Neural cell (in vitro differentiated cells): Measurements from ENCODE around the gene MT1X. TPM values are rescaled to one million over a fixed set of nuclear protein-coding genes. Genes with fewer than 3 reads are reported as not detected.
"Not testable (repeated sequence)": the region's sequence is repeated elsewhere in the genome, so short reads cannot be mapped to it uniquely, and the experiment has no call there.

Experiments
- H2AFZ ChIP-seq: fragments of 200-600, 300-800 bp; sonication (generic), shearing (Covaris generic); 2 replicates; pipeline ENCODE4 v1.6.0; 2014; ENCODE audit warnings: low read depth, mild to moderate bottlenecking, antibody characterized with exemption, low read length, moderate library complexity
- H3F3A ChIP-seq: fragments of 200-600 bp; shearing (Covaris generic); 2 replicates; pipeline ENCODE4 v1.6.1; 2016; ENCODE audit warnings: mild to moderate bottlenecking, moderate library complexity, mixed read lengths, antibody characterized with exemption, low read length; ENCODE audit not compliant: insufficient read depth, poor library complexity, severe bottlenecking
- H3K27ac ChIP-seq: fragments of 200-600, 300-800 bp; sonication (generic), shearing (Covaris generic); 2 replicates; pipeline ENCODE4 v1.5.1; 2014; ENCODE audit warnings: mild to moderate bottlenecking, low read length, moderate library complexity
- H3K27me3 ChIP-seq: fragments of 300-800, 200-600 bp; sonication (generic), shearing (Covaris generic); 2 replicates; pipeline ENCODE4 v1.6.0; 2014; ENCODE audit warnings: mild to moderate bottlenecking, low read depth, low read length, moderate library complexity; ENCODE audit not compliant: insufficient read depth
- H3K36me3 ChIP-seq: fragments of 300-800, 200-600 bp; sonication (generic), shearing (Covaris generic); 2 replicates; pipeline ENCODE4 v1.5.1; 2014; ENCODE audit warnings: mild to moderate bottlenecking, antibody characterized with exemption, low read length, moderate library complexity; ENCODE audit not compliant: insufficient read depth
- H3K4me2 ChIP-seq: fragments of 300-800, 200-600 bp; sonication (generic), shearing (Covaris generic); 2 replicates; pipeline ENCODE4 v1.6.0; 2014; ENCODE audit warnings: mild to moderate bottlenecking, low read length
- H3K4me3 ChIP-seq: fragments of 300-800, 200-600 bp; sonication (generic), shearing (Covaris generic); 2 replicates; pipeline ENCODE4 v1.5.1; 2014; ENCODE audit warnings: mild to moderate bottlenecking, low read length, moderate library complexity
- H3K79me2 ChIP-seq: fragments of 200-600 bp; shearing (Covaris generic); replicated peaks from 2 replicates; pipeline ENCODE4 v1.6.0; 2014; ENCODE audit warnings: mild to moderate bottlenecking, low read length, moderate library complexity; ENCODE audit not compliant: insufficient read depth
- H3K9ac ChIP-seq: fragments of 300-800, 200-600 bp; sonication (generic), shearing (Covaris generic); 2 replicates; pipeline ENCODE4 v1.6.1; 2016; ENCODE audit warnings: mild to moderate bottlenecking, low read length, mixed read lengths
- H3K9me2 ChIP-seq: fragments of 200-600 bp; shearing (Covaris generic); 2 replicates; pipeline ENCODE4 v1.6.1; 2016; ENCODE audit warnings: mild to moderate bottlenecking, low read length, mixed read lengths; ENCODE audit not compliant: insufficient read depth
- H3K9me3 ChIP-seq: fragments of 200-600, 300-800 bp; sonication (generic), shearing (Covaris generic); 2 replicates; pipeline ENCODE4 v1.6.1; 2016; ENCODE audit warnings: mild to moderate bottlenecking, mixed run types, low read length, moderate library complexity, mixed read lengths
- H4K20me1 ChIP-seq: fragments of 200-600 bp; shearing (Covaris generic); 2 replicates; pipeline ENCODE4 v1.6.1; 2016; ENCODE audit warnings: mild to moderate bottlenecking, mixed run types; ENCODE audit not compliant: insufficient read depth
- EP300 ChIP-seq: fragments of 450-650 bp; conservative IDR thresholded peaks from 2 replicates; pipeline ENCODE4 v1.6.1; 2014; ENCODE audit warnings: antibody characterized with exemption, mild to moderate bottlenecking, moderate library complexity; ENCODE audit not compliant: poor library complexity, severe bottlenecking
- EZH2 ChIP-seq: fragments of 200-600, 300-800 bp; shearing (Covaris generic), sonication (generic); IDR thresholded peaks from 2 replicates; pipeline ENCODE4 v1.6.1; 2014; ENCODE audit warnings: antibody characterized with exemption, low read length, borderline replicate concordance, mild to moderate bottlenecking; ENCODE audit not compliant: insufficient read depth, poor library complexity, severe bottlenecking
- MXI1 ChIP-seq: fragments of 450-650 bp; conservative IDR thresholded peaks from 2 replicates; pipeline ENCODE4 v1.6.1; 2014; ENCODE audit warnings: antibody characterized with exemption, mild to moderate bottlenecking; ENCODE audit not compliant: poor library complexity, severe bottlenecking
- POLR2AphosphoS5 ChIP-seq: IDR thresholded peaks from 2 replicates; pipeline ENCODE4 v1.6.1; 2012
- RAD21 ChIP-seq: fragments of 450-650 bp; conservative IDR thresholded peaks from 2 replicates; pipeline ENCODE4 v1.6.1; 2014; ENCODE audit warnings: antibody characterized with exemption, mild to moderate bottlenecking, moderate library complexity
- REST ChIP-seq: IDR thresholded peaks from 2 replicates; pipeline ENCODE4 v1.6.1; 2012; ENCODE audit warnings: borderline replicate concordance
- SMC3 ChIP-seq: fragments of 450-650 bp; conservative IDR thresholded peaks from 2 replicates; pipeline ENCODE4 v1.6.1; 2014; ENCODE audit warnings: antibody characterized with exemption, mild to moderate bottlenecking, moderate library complexity; ENCODE audit not compliant: poor library complexity
- TAF1 ChIP-seq: IDR thresholded peaks from 2 replicates; pipeline ENCODE4 v1.6.1; 2012; ENCODE audit warnings: low read depth
- polyA plus RNA-seq: library from polyadenylated mRNA; depleted of rRNA; stranded (reverse); fragments of >200 nt; gene quantifications from 2 replicates; pipeline ENCODE4 v1.2.3, GENCODE V29; 2014
- TF ChIP-seq, protein P1 (sequence below): fragments of 450-650 bp; IDR thresholded peaks from 2 replicates; pipeline ENCODE4 v1.5.1; 2014; ENCODE audit warnings: antibody characterized with exemption, mild to moderate bottlenecking, moderate library complexity; ENCODE audit not compliant: poor library complexity, severe bottlenecking

MT1X gene
- polyA plus RNA-seq, 1 donor from 2014 or later, result 8.1 TPM

GRCh38 chr16:56669840-56670619 lies 12.2 kb upstream of the MT1X start:
- Histone ChIP-seq H3K79me2 (no peaks in the 10 kb centered on the region), H3F3A (no peaks in the 10 kb centered on the region), H3K27ac (no peak overlapping the region), H3K9me3 (no peaks in the 10 kb centered on the region), H3K9ac (no peak overlapping the region), H3K9me2 (no peaks in the 10 kb centered on the region), H3K4me2 (no peak overlapping the region), H2AFZ (no peak overlapping the region), H3K4me3 (no peak overlapping the region), H3K36me3 (no peaks in the 10 kb centered on the region), H4K20me1 (no peaks in the 10 kb centered on the region), H3K27me3 (peaks cover 93% of the 10 kb centered on the region)
- no peak for TF ChIP-seq MXI1
- TF ChIP-seq SMC3, result no peak
- no peak for TF ChIP-seq EP300
- no peak for TF ChIP-seq TAF1
- no peak for TF ChIP-seq POLR2AphosphoS5
- TF ChIP-seq RAD21, result no peak
- TF ChIP-seq REST, result no peak
- TF ChIP-seq EZH2, result no peak

DNA sequence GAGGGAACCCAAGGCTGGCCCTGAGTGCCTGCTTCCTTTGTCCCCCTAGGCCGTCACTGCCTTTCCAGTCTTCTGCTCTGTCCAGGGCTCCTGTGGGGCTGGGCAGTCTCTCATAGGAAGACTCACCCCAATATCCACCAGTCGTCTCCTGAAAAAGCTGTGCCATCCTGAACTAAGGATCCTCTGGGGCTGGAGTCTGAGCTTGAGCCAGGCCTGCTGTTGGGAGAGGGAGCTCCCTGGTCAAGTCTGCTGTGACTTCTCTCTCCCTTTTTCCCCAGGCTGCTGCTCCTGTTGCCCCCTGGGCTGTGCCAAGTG lies 11.7 kb upstream of the MT1X start:
- H3K9ac ChIP-seq, result no peak overlapping the region
- H2AFZ ChIP-seq, result no peak overlapping the region
- H3K9me3 ChIP-seq, result no peaks in the 10 kb centered on the region
- peaks cover 93% of the 10 kb centered on the region for H3K27me3 ChIP-seq
- H3K27ac ChIP-seq, result no peak overlapping the region
- H3K79me2 ChIP-seq, result no peaks in the 10 kb centered on the region
- TF ChIP-seq REST (no peak), EP300 (no peak), SMC3 (no peak), RAD21 (no peak), TAF1 (no peak), MXI1 (no peak), POLR2AphosphoS5 (no peak), EZH2 (no peak)
- TF ChIP-seq, protein P1, sequence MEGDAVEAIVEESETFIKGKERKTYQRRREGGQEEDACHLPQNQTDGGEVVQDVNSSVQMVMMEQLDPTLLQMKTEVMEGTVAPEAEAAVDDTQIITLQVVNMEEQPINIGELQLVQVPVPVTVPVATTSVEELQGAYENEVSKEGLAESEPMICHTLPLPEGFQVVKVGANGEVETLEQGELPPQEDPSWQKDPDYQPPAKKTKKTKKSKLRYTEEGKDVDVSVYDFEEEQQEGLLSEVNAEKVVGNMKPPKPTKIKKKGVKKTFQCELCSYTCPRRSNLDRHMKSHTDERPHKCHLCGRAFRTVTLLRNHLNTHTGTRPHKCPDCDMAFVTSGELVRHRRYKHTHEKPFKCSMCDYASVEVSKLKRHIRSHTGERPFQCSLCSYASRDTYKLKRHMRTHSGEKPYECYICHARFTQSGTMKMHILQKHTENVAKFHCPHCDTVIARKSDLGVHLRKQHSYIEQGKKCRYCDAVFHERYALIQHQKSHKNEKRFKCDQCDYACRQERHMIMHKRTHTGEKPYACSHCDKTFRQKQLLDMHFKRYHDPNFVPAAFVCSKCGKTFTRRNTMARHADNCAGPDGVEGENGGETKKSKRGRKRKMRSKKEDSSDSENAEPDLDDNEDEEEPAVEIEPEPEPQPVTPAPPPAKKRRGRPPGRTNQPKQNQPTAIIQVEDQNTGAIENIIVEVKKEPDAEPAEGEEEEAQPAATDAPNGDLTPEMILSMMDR, result no peak
- H3K4me3 ChIP-seq, result no peak overlapping the region
- no peaks in the 10 kb centered on the region for H3F3A ChIP-seq
- H4K20me1 ChIP-seq, result no peaks in the 10 kb centered on the region
- H3K9me2 ChIP-seq, result no peaks in the 10 kb centered on the region
- H3K4me2 ChIP-seq, result no peak overlapping the region
- no peaks in the 10 kb centered on the region for H3K36me3 ChIP-seq

DNA sequence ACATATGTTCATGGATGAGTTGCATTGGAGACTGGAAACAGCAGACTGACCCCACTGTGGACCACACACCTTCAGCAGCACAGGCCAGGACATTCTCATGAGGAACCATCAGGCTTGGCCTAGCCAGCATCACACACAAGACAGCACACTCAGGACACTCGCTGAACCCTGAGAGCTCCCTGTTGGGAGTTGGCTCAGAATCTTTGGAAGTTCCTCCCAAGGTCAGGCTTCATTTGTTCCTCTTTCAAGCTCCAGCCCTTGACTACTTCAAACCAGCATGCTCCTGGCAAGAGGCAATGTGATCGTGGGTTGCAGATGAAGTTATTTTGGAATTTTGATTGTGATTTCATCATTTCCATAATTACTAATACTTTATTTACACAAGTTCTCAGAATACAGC lies 10.6 kb upstream of the MT1X start:
- H3K79me2 ChIP-seq, H3K9ac ChIP-seq, H3K4me2 ChIP-seq, H2AFZ ChIP-seq, H4K20me1 ChIP-seq, H3K9me2 ChIP-seq, H3K4me3 ChIP-seq, H3K9me3 ChIP-seq, H3K27ac ChIP-seq, H3F3A ChIP-seq, H3K36me3 ChIP-seq: not testable (repeated sequence)
- peaks cover 93% of the 10 kb centered on the region for H3K27me3 ChIP-seq

DNA sequence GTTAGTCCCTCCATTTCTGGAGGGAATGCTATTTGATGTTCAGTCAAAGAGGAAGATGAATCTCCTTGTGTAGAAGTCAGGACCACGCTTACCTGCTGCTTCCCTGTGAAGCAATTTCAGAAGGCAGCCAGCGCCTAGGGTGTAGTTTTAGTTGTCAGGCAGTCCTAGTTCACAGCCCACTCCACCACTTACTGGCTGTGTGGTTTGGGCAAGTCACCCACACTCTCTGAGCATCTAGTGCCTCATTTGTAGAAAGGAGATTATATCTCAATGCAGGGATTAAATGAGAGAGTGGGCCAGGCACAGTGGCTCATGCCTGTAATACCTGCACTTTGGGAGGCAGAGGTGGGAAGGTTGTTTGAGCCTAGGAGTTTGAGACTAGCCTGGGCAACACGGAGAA lies 10.1 kb upstream of the MT1X start:
- not testable (repeated sequence) for H3K4me3 ChIP-seq, H3F3A ChIP-seq, H3K36me3 ChIP-seq, H3K9me2 ChIP-seq, H4K20me1 ChIP-seq, H2AFZ ChIP-seq, H3K4me2 ChIP-seq, H3K9ac ChIP-seq, H3K27ac ChIP-seq, H3K9me3 ChIP-seq, H3K79me2 ChIP-seq
- peaks cover 93% of the 10 kb centered on the region for H3K27me3 ChIP-seq
